SK-N-SH (cell line): ENCODE measurements around the gene MGAT1.

Experiments
- CTCF ChIP-seq: fragments of 200-600 bp; sonication (generic); IDR thresholded peaks from 2 replicates; pipeline ENCODE4 v1.6.1; 2017; ENCODE audit warnings: antibody characterized with exemption, mild to moderate bottlenecking, moderate library complexity
- GABPA ChIP-seq: IDR thresholded peaks from 2 replicates; pipeline ENCODE4 v1.4.0; 2012; ENCODE audit warnings: low read depth, mild to moderate bottlenecking
- MXI1 ChIP-seq: IDR thresholded peaks from 2 replicates; pipeline ENCODE4 v1.6.1; 2012; ENCODE audit warnings: mild to moderate bottlenecking, low read depth, low read length, improper control_type of control experiment
- RAD21 ChIP-seq: IDR thresholded peaks from 2 replicates; pipeline ENCODE4 v1.6.1; 2012; ENCODE audit warnings: mild to moderate bottlenecking, low read length
- REST ChIP-seq: IDR thresholded peaks from 2 replicates; pipeline ENCODE4 v1.6.1; 2012; ENCODE audit warnings: mild to moderate bottlenecking, low read depth, low read length, moderate library complexity
- YY1 ChIP-seq: IDR thresholded peaks from 2 replicates; pipeline ENCODE4 v1.4.0; 2012; ENCODE audit warnings: low read depth, mild to moderate bottlenecking
- ZBTB33 ChIP-seq: IDR thresholded peaks from 2 replicates; pipeline ENCODE4 v1.4.0; 2012; ENCODE audit warnings: low read depth, borderline replicate concordance

- TF ChIP-seq YY1 (no peak), ZBTB33 (no peak), CTCF (no peak), GABPA (no peak), REST (no peak), RAD21 (no peak), MXI1 (no peak)
These were observed 19.9 kb downstream of the MGAT1 start for GRCh38 chr5:180782748-180783147.
